NCI-H146 treated with DMSO at 0.1 percent for 48 hours (cell line): ENCODE results near the gene MSTO1.
"Not testable (repeated sequence)": the region's sequence is repeated elsewhere in the genome, so short reads cannot be mapped to it uniquely, and the experiment has no call there.

Experiments used
- DNase-seq: peaks from one replicate; lab custom pipeline; 2025; ENCODE audit not compliant: unreplicated experiment; lab: John Stamatoyannopoulos, UW

Gene MSTO1

DNA sequence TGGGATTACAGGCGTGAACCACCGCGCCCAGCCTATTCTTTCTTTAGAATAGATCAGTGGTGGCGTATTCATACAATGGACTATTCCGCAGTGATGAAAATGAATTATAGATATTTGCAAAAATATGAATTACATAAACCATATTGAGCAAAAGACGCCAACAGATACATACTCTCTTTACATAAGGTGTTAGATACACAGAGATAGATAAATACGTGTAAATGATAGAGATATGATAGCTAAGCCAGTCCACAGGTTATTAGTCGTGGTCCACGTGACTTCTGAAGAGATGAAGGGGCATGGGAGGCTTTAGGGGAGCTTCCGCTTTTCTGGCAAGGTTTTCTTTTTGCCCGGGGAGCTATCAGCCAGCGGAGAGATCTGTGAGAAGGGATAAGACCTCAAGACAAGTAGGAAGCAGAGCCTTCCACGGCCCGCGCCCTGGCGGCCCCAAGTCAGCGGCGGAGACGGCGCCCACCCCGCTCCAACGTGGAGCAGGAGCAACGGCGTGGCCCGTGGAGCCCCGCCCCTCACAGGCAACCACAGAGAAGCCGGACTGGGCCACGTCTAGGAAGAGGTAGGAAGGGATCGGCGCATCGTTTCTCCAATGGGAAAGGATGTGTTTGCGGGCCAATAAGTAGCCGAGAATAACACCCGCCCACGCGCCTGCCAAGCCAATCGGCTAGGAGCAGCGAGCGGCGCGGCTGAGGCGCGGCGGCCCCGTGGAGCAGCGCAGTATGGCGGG, at the start of gene MSTO1:
MSTO1 (plus strand) TSS at position 704 of the 742 bp plus-strand sequence; CDS start at position 735, 31 bp downstream.
- peak; percentile 97 for DNase-seq

DNA sequence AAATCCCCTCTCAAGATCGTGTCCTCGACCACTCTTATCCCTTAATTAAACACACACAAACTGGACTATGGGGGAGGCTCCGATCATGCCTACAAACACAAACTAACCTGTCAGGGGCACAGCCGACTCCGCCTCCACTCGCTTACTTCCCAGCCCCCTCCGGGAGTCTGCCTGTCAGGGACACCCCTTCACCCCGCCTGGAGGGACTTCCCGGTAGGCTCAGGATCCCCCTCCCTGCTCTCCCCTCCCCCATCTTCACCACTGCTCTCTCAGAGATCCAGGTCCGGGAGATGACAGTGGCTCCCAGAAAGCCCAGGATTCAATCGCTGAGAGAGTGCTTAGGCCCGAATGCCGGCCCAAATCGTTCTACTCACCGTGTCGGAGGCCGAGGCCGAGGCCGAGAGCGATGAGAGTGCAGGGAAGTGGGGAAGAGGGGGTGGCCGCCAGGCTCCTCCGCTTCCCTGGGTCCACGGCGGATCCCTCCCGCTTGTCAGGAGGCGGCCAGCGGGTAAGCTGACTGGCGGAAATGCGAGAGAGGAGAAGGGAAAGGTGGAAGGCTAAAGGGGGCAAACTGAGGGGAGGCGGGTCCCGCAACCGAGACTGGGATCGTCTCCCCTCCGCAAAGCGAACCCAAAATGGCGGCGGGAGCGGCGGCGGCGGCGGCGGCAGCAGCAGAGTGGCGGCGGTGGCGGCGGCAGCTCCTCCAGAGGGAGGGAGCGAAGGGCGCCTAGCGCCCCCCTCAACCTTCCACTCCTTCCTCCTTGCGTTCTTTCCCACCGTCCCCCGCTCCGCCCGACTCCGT, 48.0 kb upstream of the MSTO1 start:
- DNase-seq, result peak; percentile 37

DNA sequence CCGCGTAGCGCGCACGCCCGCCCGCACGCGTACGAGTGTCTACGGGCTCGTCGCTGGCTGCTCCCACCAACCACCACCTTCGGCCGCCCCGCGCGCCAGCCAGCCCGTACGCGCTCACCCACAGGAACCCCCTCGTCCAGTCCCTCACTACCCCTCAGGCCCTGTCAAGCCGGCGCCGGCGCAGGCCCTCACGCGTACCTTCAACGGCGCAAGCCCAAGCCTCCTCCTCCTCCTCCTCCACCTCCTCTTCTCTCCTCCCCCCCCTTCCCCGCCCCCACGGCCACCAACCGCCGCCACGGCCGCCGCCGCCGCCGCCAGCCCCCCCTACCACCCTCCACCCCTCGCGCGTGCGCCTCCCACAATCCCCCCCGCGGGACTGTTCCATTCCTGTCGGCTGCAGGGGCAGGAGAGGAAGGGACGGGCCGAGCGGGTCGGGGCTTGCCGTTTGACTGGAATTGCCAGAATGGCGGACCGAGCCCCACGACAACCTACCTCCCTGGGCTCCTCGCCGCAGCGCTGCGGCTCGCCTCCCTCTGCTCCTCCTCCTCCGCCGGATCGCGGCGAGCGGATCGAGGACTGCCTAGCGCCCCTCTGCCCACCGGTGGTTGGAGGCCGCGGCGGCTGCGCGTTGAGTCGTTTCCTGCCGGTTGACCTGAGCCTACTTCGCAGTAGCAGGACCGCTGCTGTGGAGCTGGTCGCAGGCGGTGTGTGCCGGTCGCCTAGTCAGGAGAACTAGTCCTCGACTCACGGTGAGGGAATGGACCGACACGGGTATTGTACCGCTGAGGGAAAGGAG, 47.2 kb upstream of the MSTO1 start, which contains the start of gene ASH1L:
ASH1L (minus strand) TSS at position 223 of the 796 bp plus-strand sequence. CDS start 41,284 bp downstream, outside the sequence.
- peak; percentile 94 for DNase-seq

GRCh38 chr1:155563377-155564022, 46.5 kb upstream of the MSTO1 start:
- DNase-seq, result peak; percentile 70

- no peak for DNase-seq
Measured at GRCh38 chr1:155569988-155570592, 39.9 kb upstream of the MSTO1 start.

DNA sequence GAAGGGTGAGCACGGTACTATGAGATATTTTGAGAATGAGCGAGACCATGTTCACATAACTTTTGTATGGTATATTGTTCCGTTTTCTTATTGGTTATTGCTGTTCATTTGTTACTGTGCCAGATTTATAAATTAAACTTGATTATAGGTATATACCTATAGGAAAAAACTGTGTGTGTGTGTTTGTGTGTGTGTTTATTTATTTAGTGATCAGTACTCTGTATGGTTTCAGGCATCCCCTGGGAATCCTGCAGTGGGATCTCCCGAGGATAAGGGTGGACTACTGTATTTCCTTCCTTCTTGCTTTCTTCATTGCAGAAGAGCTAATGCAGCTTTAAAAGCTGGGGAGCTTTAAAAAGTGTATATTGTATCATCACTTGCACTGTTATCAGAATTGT, 39.4 kb upstream of the MSTO1 start:
- DNase-seq, result no peak

DNA sequence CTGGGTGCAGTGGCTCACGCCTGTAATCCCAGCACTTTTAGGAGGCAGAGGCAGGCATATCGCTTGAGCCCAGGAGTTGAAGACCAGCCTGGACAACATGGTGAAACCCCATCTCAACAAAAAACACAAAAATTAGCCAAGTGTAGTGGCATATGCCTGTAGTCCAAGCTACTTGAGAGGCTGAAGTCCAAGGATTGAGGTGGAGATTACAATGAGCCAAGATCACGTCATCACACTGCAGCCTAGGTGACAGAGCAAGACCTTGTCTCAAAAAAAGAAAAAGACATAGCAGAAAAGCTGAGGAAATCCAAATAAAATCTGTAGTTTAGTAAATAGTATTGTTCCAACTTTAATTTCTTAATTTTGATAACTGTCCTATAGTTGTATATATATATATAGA, 35.9 kb upstream of the MSTO1 start:
- no peak for DNase-seq

DNA sequence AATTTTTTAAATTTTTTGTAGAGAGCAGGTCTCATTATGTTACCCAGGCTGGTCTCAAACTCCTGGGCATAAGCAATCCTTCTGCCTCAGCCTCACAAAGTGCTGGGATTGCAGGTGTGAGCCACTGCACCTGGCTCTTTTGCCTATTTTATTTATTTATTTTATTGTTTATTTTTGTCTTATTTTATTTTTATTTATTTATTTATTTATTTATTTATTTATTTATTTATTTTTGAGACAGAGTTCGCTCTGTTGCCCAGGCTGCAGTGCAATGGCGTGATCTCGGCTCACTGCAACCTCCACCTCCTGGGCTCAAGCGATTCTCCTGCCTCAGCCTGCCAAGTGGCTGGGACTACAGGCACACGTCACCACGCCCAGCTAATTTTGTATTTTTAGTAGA, 34.4 kb upstream of the MSTO1 start:
- DNase-seq, result not testable (repeated sequence)

DNA sequence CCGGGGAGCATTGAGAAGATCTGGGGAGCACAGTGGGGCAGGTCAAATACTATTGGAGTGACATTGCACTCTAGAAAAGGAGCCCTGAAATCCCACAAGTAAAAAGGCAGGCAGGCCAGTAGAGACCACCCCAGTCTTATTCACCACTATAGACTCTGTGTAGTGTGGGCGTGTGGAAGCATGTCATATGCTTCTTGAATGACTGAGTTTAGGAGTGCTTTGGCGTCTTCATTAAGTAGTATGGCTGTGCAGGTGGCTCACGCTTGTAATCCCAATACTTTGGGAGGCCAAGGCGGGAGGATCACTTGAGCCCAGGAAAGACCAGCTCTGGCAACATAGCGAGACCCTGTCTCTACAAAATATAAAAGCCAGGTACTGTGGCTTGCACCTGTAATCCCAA, 26.2 kb upstream of the MSTO1 start:
- DNase-seq, result not testable (repeated sequence)

GRCh38 chr1:155589282-155589681, 20.7 kb upstream of the MSTO1 start:
- DNase-seq, result not testable (repeated sequence)

DNA sequence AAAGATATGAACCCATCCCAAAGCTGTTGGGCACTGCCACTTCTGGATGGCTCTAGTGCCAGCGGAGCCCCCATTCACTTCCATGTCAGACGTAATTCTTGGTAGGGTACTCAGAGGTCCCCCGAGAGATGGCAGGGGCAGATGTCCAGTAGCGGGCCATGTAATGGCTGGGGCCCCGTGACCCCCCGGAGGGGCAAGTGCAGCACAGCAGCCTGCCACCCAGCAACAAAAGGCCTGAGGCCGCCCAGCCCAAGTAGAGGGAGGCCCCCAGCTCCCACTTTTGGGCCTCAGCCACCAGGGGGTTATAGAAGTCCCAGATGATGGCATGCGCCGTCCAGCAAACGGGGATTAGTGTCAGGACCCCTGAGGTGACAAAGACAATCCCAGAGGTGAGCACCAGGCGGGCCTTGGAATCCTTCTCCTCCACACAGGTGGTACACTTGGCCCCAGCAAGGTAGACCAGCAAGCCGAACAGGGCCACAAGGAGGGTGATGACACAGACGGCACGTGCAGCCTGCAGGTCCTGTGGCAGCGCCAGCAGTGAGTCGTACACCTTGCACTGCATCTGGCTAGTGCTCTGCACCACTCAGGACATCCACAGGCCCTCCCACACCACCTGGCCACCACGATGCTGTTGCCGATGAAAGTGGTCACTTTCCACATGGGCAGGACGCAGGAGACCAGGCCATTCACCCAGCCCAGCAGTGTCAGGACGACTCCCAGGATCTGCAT, 19.3 kb upstream of the MSTO1 start:
- DNase-seq, result not testable (repeated sequence)

- DNase-seq, result peak; percentile 26
Measured at GRCh38 chr1:155591770-155592169, 18.2 kb upstream of the MSTO1 start.

- peak; percentile 37 for DNase-seq
Measured at GRCh38 chr1:155595877-155596474, 14.0 kb upstream of the MSTO1 start.

DNA sequence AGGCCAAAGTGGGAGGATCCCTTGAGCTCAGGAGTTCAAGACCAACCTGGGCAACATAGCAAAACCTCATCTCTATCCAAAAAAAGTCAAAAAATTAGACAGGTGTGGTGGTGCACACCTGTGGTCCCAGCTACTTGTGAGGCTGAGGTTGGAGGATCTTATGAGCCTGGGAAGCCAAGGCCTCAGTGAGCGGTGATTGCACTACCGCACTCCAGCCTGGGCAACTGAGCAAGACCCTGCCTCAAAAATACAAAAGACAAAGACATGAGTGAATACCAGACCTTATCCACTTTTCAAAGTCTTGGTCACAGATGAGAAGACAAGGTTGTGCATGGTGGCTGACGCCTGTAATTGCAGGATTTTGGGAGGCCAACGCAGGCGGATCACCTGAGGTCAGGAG, 13.2 kb upstream of the MSTO1 start:
- DNase-seq, result no peak

DNA sequence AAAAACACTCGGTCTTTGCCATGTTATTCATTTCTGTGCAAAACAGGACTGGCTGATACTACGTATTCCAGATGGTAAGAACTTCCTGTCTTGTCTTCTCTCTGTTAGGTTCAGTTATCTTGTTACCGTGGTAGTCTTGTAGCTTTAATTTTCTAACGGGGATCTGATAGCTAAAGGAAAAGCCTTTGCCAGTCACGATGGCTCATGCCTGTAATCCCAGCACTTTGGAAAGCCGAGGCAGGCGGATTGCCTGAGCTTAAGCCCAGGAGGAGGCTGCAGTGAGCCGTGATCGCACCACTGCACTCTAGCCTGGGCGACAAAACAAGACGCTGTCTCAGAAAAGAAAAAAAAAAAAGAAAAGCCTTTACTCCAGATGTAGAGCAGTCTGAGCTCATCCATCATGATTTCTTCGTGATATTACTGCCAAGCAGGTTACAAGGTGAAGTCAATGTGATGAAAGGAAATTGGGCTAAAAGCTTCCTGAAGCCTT, 11.1 kb upstream of the MSTO1 start:
- DNase-seq, result no peak

- DNase-seq, result not testable (repeated sequence)
Measured at GRCh38 chr1:155599828-155600572, 10.0 kb upstream of the MSTO1 start.

DNA sequence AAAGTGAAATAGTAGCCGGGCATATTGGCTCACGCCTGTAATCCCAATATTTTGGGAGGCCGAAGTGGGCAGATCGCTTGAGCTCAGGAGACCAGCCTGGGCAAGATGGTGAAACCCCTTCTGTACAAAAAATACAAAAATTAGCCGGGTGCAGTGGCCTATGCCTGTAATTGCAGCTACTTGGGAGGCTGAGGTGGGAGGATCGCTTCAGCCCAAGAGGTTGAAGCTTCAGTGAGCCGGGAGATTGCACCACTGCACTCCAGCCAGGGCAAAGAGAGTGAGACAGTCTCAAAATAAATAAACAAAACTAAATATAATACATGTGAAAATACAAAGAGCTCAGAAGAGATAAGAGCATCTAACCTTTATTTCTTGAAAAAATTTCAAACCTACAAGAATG, 2.3 kb upstream of the MSTO1 start:
- DNase-seq, result no peak

GRCh38 chr1:155608888-155609225, 1.2 kb upstream of the MSTO1 start:
- peak; percentile 11 for DNase-seq

DNA sequence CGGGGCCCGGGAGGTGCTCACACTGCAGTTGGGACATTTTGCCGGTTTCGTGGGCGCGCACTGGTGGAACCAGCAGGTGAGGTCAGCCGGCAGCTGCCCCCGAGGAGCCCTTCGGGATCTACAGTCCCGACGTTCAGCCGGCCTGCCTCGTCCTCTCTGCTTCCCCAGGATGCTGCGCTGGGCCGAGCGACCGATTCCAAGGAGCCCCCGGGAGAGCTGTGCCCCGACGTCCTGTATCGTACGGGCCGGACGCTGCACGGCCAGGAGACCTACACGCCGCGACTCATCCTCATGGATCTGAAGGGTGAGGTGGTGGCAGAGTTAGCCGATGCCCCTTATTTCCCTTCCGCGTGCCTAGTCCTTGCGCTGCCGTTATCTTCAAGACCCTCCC, 234 bp downstream of the MSTO1 start:
- not testable (repeated sequence) for DNase-seq
